Measurements from ENCODE around the gene EXOC4.
"Not testable (repeated sequence)": the region's sequence is repeated elsewhere in the genome, so short reads cannot be mapped to it uniquely, and the experiment has no call there.

EXOC4 gene

GRCh38 chr7:133771788-133772419, 519.0 kb downstream of the EXOC4 start:
- DNase-seq = no peak

GRCh38 chr7:133773601-133774000, 520.7 kb downstream of the EXOC4 start:
- DNase-seq = no peak

- DNase-seq = no peak
These were observed 522.3 kb downstream of the EXOC4 start for GRCh38 chr7:133775201-133775600.

- DNase-seq = no peak
These were observed 523.4 kb downstream of the EXOC4 start for GRCh38 chr7:133776266-133776665.

GRCh38 chr7:133777701-133778100, 524.8 kb downstream of the EXOC4 start:
- DNase-seq = no peak

GRCh38 chr7:133778472-133778871, 525.6 kb downstream of the EXOC4 start:
- DNase-seq = no peak

- not testable (repeated sequence) for DNase-seq
These were observed 526.7 kb downstream of the EXOC4 start for GRCh38 chr7:133779538-133779937.

GRCh38 chr7:133780912-133781311, 528.0 kb downstream of the EXOC4 start:
- no peak for DNase-seq

GRCh38 chr7:133781486-133782090, 528.7 kb downstream of the EXOC4 start:
- DNase-seq = no peak

- no peak for DNase-seq
These were observed 529.6 kb downstream of the EXOC4 start for GRCh38 chr7:133782470-133782869.

GRCh38 chr7:133783276-133783675, 530.4 kb downstream of the EXOC4 start:
- no peak for DNase-seq

GRCh38 chr7:133784486-133785001, 531.7 kb downstream of the EXOC4 start:
- DNase-seq = no peak

- DNase-seq = no peak
These were observed 533.6 kb downstream of the EXOC4 start for GRCh38 chr7:133786401-133786937.

GRCh38 chr7:133789974-133790373, 537.1 kb downstream of the EXOC4 start:
- DNase-seq = no peak

GRCh38 chr7:133790911-133791310, 538.0 kb downstream of the EXOC4 start:
- DNase-seq = no peak

GRCh38 chr7:133794479-133794878, 541.6 kb downstream of the EXOC4 start:
- DNase-seq = no peak

GRCh38 chr7:133795068-133795665, 542.3 kb downstream of the EXOC4 start:
- no peak for DNase-seq

- no peak for DNase-seq
These were observed 544.2 kb downstream of the EXOC4 start for GRCh38 chr7:133796782-133797745.

- DNase-seq = no peak
These were observed 545.1 kb downstream of the EXOC4 start for GRCh38 chr7:133797818-133798520.

- no peak for DNase-seq
These were observed 548.5 kb downstream of the EXOC4 start for GRCh38 chr7:133801341-133801740.

GRCh38 chr7:133804127-133804526, 551.2 kb downstream of the EXOC4 start:
- DNase-seq = no peak

- DNase-seq = no peak
These were observed 552.5 kb downstream of the EXOC4 start for GRCh38 chr7:133805426-133805825.
